Measurements from ENCODE around the gene MIAT.
A peak's percentile ranks its signal among the peaks of the same experiment; 100 is the strongest.

Gene MIAT

GRCh38 chr22:26670459-26670858, 13.1 kb downstream of the MIAT start:
- no peak for DNase-seq

DNA sequence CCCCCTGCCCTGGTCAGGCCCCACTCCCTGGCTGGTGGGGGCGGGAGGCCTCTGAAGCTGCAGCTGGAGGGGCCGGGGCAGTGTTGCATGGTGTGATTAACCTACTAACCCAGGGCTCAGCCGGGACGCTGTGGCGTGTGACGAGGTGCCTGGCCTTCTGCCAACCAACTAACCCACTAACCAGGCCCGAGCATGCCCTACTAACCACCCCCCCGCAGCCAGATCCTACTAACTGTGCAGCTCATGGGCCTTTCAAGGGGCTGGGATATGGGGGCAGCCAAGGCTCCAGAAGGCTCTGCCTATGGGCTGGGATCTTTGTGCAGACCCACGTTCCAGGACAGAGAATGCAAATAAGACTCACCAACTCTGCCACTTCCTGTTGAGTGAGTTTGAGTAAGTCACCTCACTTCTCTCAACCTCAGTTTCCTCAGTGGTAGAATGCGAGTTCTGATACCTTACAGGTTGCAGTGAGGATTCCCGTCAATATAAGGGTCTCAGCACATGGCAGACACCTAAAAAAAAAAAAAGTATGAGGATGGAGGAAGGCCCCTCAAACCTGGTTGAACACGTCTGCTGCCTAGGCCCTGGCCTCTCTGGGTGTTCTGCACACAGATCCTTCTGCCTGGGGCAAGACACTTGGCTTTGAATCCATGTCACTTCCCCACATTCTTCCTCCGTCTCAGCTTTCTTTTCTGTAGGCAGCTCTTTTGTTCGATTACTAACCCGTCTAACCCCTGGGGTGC, 14.1 kb downstream of the MIAT start:
- no peak for DNase-seq

GRCh38 chr22:26672060-26672471, 14.7 kb downstream of the MIAT start:
- DNase-seq: no peak

GRCh38 chr22:26672590-26673468, 15.4 kb downstream of the MIAT start:
- peak; percentile 97 for DNase-seq

GRCh38 chr22:26673486-26673885, 16.1 kb downstream of the MIAT start:
- no peak for DNase-seq

- no peak for DNase-seq
These were observed 17.1 kb downstream of the MIAT start for GRCh38 chr22:26674211-26675190.

DNA sequence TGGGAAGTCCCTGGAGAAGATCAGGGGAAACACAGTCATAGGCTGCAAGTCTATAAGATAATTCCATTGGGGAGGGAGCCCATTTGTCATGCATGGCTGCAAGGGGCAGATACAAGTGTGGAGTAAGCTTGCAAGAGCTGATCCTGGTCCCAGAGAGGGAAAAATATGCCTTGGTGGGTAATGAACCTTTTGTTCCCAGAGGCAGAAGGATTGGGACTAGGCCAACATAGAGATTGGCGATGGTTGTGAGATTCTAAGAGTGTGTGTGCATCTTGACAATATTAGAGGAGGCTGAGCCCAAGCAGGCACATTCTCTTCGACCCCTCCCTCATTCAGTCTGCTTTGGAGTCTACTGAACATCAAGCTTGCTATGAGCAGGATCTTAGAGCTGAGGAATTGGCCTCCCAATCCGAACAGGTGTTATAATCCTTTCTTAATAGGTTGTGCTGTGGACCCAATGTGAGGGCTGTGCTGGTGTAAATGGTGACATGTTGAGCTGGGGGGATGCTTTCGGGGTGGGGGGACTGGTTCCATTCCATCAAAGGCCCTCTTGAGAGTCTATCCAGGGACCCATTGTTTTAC, 18.4 kb downstream of the MIAT start:
- DNase-seq: no peak

DNA sequence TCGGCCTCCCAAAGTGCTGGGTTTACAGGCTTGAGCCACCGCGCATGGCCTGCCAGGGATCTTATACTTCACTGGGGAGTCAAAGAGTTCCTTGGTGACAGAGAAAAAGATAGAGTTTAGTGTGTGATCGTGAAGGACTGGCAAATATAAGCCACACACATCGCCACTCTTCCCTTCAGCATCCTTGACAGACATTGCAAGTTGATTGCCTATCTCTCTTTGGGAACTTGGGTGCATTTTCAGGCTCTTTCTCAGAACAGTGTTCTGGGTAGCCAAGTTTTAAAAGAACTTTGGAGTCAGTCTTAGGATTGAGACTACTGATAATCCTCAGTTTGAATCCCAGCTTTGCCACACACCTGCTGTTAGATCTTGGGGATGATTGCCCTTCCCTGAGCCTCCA, 19.8 kb downstream of the MIAT start:
- no peak for DNase-seq

DNA sequence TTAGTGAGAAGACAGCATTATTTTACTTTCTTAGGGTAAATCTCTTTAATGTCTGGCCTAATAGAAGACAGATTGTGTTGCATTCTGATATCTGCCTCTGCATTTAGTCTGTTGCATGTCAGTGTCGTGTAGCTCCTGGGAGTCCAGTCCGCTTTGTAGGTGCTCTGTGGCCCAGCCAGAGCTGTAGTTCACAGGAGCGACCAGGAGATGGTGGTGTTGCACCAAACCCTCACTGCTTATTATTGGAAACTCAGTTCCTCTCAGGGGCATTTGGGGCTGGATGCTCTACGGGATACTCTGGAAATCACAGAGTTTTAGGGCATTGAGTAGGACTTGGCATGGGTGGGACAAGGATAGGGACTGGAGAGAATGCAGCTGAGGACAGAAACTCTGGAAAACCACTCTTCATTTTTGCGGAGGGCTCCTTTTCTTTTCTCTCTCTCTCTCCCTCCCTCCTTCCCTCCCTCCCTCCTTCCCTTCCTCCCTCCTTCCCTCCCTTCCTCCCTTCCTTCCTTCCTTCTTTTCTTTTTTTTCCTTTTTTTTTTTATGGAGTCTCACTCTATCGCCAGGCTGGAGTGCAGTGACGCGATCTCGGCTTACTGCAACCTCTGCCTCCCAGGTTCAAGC, 21.7 kb downstream of the MIAT start:
- no peak for DNase-seq

GRCh38 chr22:26680485-26680884, 23.1 kb downstream of the MIAT start:
- no peak for DNase-seq

DNA sequence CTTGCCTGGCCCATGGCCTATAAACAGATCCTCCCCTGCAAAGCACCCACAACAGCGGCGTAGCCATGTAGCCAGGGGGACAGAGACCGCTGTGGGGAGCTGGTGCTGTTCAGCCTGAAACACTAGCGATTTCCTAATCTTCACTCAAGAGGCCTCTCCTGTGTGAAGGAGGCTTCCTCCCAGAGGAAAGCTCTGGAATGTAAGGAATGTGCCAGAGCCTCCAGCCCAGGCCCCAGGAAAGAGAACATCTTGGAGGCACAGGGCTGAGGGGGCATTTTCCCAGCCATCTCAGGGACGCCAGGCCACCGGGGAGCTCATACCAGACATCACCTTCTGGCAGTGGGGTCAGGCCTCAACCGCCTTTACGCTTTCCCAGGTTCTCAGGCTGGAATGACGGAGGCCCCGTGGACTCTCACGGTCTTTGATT, 24.0 kb downstream of the MIAT start:
- no peak for DNase-seq

DNA sequence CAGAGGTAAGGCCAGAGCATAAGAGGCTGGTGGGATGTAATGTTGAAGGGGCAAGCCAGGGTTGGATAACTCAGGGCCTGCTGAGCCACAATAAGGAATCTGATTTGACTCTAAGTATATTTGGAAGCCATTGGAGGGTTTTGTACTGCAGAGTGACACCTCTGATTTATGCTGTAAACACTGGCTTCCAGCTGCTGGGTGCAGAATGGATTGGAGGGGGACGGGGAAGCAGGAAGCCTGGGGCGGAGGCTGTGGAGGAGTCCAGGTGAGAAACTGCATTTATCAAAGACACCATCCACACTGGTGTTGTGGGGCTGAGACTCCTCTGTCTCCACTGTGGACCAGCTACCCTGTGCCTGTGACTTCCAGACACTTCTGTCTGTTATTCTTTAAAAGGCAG, 26.8 kb downstream of the MIAT start:
- DNase-seq: no peak

DNA sequence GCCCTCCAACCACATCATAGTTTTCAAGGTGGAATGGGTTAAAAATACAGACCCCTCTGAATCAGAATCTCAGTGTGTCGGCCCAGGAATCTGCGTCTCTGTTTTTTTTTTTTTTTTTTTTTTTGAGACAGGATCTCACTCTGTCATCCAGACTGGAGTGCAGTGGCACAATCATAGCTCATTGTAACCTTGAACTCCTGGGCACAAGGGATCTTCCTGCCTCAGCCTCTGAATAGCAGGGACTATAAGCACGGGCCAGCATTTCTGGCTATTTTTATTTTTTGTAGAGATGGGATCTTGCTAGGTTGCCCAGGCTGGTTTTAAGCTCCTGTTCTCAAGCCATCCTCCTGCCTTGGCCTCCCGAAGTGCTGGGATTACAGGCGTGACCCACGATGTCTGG, 28.2 kb downstream of the MIAT start:
- no peak for DNase-seq

GRCh38 chr22:26687439-26687838, 30.1 kb downstream of the MIAT start:
- DNase-seq: no peak

- DNase-seq: no peak
These were observed 32.3 kb downstream of the MIAT start for GRCh38 chr22:26689513-26690301.

GRCh38 chr22:26690654-26691376, 33.4 kb downstream of the MIAT start:
- no peak for DNase-seq

DNA sequence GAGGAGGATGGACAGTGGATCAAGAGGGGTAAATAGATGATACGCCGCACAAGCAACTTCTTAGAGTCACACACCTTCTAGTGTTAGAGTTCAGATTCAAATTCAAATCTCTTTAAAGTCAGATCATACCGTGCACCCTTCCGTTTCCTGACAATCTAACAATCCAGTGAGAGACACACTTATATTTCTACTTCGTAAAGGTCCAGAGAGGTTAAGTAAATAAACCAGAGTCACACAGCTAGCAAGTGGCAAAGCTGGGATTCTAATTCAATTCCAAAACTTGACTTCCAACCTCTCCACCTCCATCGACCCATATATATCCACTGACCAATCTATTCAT, 34.0 kb downstream of the MIAT start:
- no peak for DNase-seq

DNA sequence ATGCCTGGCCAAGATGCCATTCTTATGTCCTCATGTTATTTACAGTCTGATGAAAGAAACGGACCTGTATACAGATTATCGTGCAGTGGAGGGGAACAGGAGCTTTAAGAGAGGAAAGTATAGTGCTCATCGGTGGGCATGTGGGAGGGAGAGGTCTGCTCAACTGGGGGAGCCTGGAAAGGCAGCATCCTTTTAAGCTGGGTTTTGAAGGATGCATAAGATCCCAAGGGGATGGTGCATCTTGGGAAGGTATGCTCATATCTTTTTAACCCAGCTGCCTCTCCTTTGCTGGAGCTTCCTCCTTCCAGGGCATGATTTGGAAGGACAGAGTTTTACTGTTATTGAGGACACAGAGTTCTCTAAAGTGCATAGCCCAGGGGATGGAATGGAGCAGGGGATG, 34.8 kb downstream of the MIAT start:
- DNase-seq: no peak

GRCh38 chr22:26697151-26697550, 39.8 kb downstream of the MIAT start:
- no peak for DNase-seq

- DNase-seq: no peak
These were observed 43.1 kb downstream of the MIAT start for GRCh38 chr22:26700462-26700861.

DNA sequence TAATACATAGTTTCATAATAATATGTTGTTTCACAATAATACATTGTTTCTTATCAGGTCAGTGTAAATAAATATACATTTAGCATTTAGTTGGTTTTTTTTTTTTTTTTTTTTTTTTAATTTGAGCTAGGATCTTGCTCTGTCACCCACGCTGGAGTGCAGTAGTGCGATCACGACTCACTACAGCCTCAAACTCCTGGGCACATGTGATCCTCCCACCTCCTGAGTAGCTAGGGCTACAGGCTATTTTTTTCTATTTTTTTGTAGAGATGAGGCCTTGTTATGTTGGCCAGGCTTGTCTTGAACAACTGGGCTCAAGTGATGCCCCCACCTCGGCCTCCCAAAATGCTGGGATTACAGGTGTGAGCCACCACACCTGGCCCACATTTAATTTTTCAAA, 43.5 kb downstream of the MIAT start:
- no peak for DNase-seq
